ENCODE data around the gene PRKN.

DNA sequence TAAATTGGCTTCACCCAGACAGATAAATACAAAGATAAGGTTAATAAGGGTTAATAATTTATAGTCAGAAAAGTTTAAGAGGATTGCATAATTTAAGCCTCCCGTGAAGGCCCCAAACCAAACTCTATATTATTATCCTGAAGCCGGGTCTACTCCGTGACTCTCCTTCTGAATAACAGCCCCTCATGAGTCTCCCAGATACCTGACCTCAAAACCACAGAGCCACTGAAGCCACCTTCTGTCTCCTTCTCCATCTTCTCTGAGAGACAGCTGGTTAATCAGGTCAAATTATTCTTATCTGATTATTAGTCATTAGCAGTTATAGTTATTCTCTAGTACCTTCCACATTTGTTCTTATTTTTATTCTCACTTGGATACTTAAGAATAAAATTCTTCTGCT is 884.5 kb downstream of the PRKN start:
- TF ChIP-seq GATA2 (IDR thresholded peaks at IDR 0.05; ENCODE audit: low read depth, low read length) (no peak), GATA3 (IDR thresholded peaks at IDR 0.05; ENCODE audit: low read depth, low read length) (no peak)
